ENCODE results near the gene MAML3.

GRCh38 chr4:140140566-140140965, 13.4 kb downstream of the MAML3 start:
- TF ChIP-seq EP300 (IDR thresholded peaks at IDR 0.05) (no peak), POLR2AphosphoS5 (IDR thresholded peaks at IDR 0.05) (no peak), CTCF (IDR thresholded peaks at IDR 0.05) (no peak)

Measured in upper lobe of left lung (tissue), 4 donors.